OCI-LY3 (cell line): ENCODE data around the gene JPH4.

Experiments used
- EZH2phosphoT487 ChIP-seq: fragments of 200-600 bp; shearing (Covaris generic); IDR thresholded peaks from 2 replicates; pipeline ENCODE4 v1.6.1; 2018; ENCODE audit warnings: antibody characterized with exemption, mixed run types, low read depth
- TF ChIP-seq, protein P1 (sequence below): fragments of 200-600, 300-600 bp; sonication (generic); IDR thresholded peaks from 2 replicates; pipeline ENCODE4 v1.5.1; 2014; ENCODE audit warnings: antibody characterized with exemption, low read length, low read depth

DNA sequence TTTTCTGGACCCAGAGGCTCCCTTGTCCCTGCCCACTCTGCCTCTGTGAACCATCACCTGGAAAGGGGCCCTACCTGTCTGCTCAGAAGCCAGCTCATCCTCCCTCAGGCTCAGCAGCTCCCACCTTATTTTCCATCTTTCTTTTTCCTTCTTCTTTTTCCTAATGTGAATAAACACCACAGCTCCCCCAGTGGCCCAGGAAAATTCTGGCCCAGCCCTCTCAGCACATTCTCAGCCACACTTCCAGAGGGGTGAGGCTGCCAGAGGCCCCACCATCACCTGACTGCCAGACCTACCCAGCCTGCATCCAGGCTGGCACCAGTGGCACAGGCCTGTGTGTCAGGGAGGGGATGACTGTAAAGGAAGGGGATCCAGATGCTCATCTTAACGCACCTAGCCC is 50.0 kb downstream of the JPH4 start:
- TF ChIP-seq, protein P1, sequence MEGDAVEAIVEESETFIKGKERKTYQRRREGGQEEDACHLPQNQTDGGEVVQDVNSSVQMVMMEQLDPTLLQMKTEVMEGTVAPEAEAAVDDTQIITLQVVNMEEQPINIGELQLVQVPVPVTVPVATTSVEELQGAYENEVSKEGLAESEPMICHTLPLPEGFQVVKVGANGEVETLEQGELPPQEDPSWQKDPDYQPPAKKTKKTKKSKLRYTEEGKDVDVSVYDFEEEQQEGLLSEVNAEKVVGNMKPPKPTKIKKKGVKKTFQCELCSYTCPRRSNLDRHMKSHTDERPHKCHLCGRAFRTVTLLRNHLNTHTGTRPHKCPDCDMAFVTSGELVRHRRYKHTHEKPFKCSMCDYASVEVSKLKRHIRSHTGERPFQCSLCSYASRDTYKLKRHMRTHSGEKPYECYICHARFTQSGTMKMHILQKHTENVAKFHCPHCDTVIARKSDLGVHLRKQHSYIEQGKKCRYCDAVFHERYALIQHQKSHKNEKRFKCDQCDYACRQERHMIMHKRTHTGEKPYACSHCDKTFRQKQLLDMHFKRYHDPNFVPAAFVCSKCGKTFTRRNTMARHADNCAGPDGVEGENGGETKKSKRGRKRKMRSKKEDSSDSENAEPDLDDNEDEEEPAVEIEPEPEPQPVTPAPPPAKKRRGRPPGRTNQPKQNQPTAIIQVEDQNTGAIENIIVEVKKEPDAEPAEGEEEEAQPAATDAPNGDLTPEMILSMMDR, result no peak
- TF ChIP-seq EZH2phosphoT487, result no peak
